GM12875 (cell line): ENCODE results near the gene NCS1.

Experiments
- H3K4me3 ChIP-seq: one replicate; pipeline ENCODE4 v1.5.1; 2011; ENCODE audit warnings: low read depth, low read length, control low read depth
- CTCF ChIP-seq: IDR thresholded peaks from 2 replicates; pipeline ENCODE4 v1.5.1; 2011; ENCODE audit warnings: low read depth, mild to moderate bottlenecking, control low read depth, inconsistent platforms, low read length, moderate library complexity, borderline replicate concordance; ENCODE audit not compliant: insufficient read depth

Gene NCS1

GRCh38 chr9:130214776-130215340 is 42.7 kb downstream of the NCS1 start:
- H3K4me3 ChIP-seq: no peak overlapping the region
- TF ChIP-seq CTCF: no peak

- TF ChIP-seq CTCF: no peak
- no peak overlapping the region for H3K4me3 ChIP-seq
Observed at GRCh38 chr9:130215341-130216119, 43.3 kb downstream of the NCS1 start.

- no peak overlapping the region for H3K4me3 ChIP-seq
- TF ChIP-seq CTCF: no peak
Observed at GRCh38 chr9:130217838-130218237, 45.6 kb downstream of the NCS1 start.

GRCh38 chr9:130219661-130220096 is 47.5 kb downstream of the NCS1 start:
- no peak overlapping the region for H3K4me3 ChIP-seq
- no peak for TF ChIP-seq CTCF

GRCh38 chr9:130220352-130220751 is 48.1 kb downstream of the NCS1 start:
- no peak overlapping the region for H3K4me3 ChIP-seq
- no peak for TF ChIP-seq CTCF

GRCh38 chr9:130222833-130223232 is 50.6 kb downstream of the NCS1 start:
- no peak overlapping the region for H3K4me3 ChIP-seq
- no peak for TF ChIP-seq CTCF

- H3K4me3 ChIP-seq: no peak overlapping the region
- no peak for TF ChIP-seq CTCF
Observed at GRCh38 chr9:130225071-130225470, 52.9 kb downstream of the NCS1 start.
